Fibroblast of lung (primary cell): Measurements from ENCODE around the gene CACNG7. TPM values are rescaled to one million over a fixed set of nuclear protein-coding genes. Genes with fewer than 3 reads are reported as not detected.
A peak's percentile ranks its signal among the peaks of the same experiment; 100 is the strongest.

Experiments
- DNase-seq, 2 donors: peaks; one replicate each; pipeline versions ENCODE4 v3.0.0 to v3.0.0-alpha.2; 2010; ENCODE audit warnings: low read depth in 2 of 2
- H2AFZ ChIP-seq: 2 replicates; pipeline ENCODE4 v1.5.1; 2012; ENCODE audit warnings: low read length, control low read depth, inconsistent platforms
- H3K27ac ChIP-seq: 2 replicates; pipeline ENCODE4 v1.5.1; 2011; ENCODE audit warnings: low read length, control low read depth; ENCODE audit not compliant: insufficient read depth
- H3K27me3 ChIP-seq: 2 replicates; pipeline ENCODE4 v1.5.1; 2011; ENCODE audit warnings: mild to moderate bottlenecking, low read length; ENCODE audit not compliant: control insufficient read depth, insufficient read depth
- H3K36me3 ChIP-seq: 2 replicates; pipeline ENCODE4 v1.5.1; 2011; ENCODE audit warnings: low read length; ENCODE audit not compliant: control insufficient read depth, insufficient read depth
- H3K4me1 ChIP-seq: 2 replicates; pipeline ENCODE4 v1.5.1; 2011; ENCODE audit warnings: low read length; ENCODE audit not compliant: control insufficient read depth, insufficient read depth; ENCODE audit errors: extremely low read depth
- H3K4me2 ChIP-seq: 2 replicates; pipeline ENCODE4 v1.5.1; 2011; ENCODE audit warnings: low read length, control low read depth; ENCODE audit not compliant: insufficient read depth; ENCODE audit errors: extremely low read depth
- H3K4me3 ChIP-seq, 4 experiments: fragments of 200-600 bp in 1 of 4; sonication (generic) in 1 of 4; replicated peaks in 1 of 4; 2 replicates each; pipeline ENCODE4 v1.5.1; 2011 to 2016; ENCODE audit warnings: low read length in 4 of 4, low read depth in 3 of 4, mild to moderate bottlenecking in 3 of 4, control low read depth in 2 of 4, inconsistent platforms in 1 of 4, mixed read lengths in 1 of 4; ENCODE audit not compliant: insufficient read depth in 1 of 4; ENCODE audit errors: control extremely low read depth in 1 of 4
- H3K79me2 ChIP-seq: 2 replicates; pipeline ENCODE4 v1.5.1; 2012; ENCODE audit warnings: mild to moderate bottlenecking, low read length, inconsistent platforms; ENCODE audit not compliant: control insufficient read depth, insufficient read depth
- H3K9ac ChIP-seq: 2 replicates; pipeline ENCODE4 v1.5.1; 2011; ENCODE audit warnings: mild to moderate bottlenecking, low read length, control low read depth; ENCODE audit not compliant: insufficient read depth
- H3K9me3 ChIP-seq: 2 replicates; pipeline ENCODE4 v1.5.1; 2012; ENCODE audit warnings: low read depth, low read length; ENCODE audit not compliant: control insufficient read depth, insufficient read depth
- H4K20me1 ChIP-seq: 2 replicates; pipeline ENCODE4 v1.5.1; 2011; ENCODE audit warnings: low read length; ENCODE audit not compliant: control insufficient read depth, insufficient read depth; ENCODE audit errors: extremely low read depth
- EZH2 ChIP-seq: IDR thresholded peaks from 2 replicates; pipeline ENCODE4 v1.5.1; 2012; ENCODE audit warnings: low read length, control low read depth, mild to moderate bottlenecking; ENCODE audit errors: missing control alignments
- polyA plus RNA-seq, 2 donors: library from polyadenylated mRNA; depleted of rRNA in 1 of 2; stranded (reverse) in 1 of 2; unstranded in 1 of 2; fragments of >200 nt; gene quantifications; 2 replicates each; pipeline ENCODE4 v1.2.1, GENCODE V29; 2011 to 2012; ENCODE audit warnings: missing spikeins in 1 of 2
- total RNA-seq: library from RNA; depleted of rRNA; stranded (reverse); fragments of >200 nt; gene quantifications from 2 replicates; pipeline ENCODE4 v1.2.1, GENCODE V29; 2014
- TF ChIP-seq, protein P1 (sequence below), 2 donors: IDR thresholded peaks in 1 of 2; conservative IDR thresholded peaks in 1 of 2; 1 replicate in 1 of 2; 2 replicates in 1 of 2; pipeline ENCODE4 v1.5.1; 2011 to 2012; ENCODE audit warnings: low read length in 2 of 2, control low read depth in 1 of 2, inconsistent platforms in 1 of 2, low read depth in 1 of 2, mild to moderate bottlenecking in 1 of 2

Gene CACNG7
- total and polyA plus RNA-seq, 2 donors (not counting 1 experiment from before 2014, with no cell fraction given) = 0.17 to 0.68 TPM

GRCh38 chr19:53865918-53866864 is 42.9 kb upstream of the CACNG7 start:
- TF ChIP-seq, protein P1, sequence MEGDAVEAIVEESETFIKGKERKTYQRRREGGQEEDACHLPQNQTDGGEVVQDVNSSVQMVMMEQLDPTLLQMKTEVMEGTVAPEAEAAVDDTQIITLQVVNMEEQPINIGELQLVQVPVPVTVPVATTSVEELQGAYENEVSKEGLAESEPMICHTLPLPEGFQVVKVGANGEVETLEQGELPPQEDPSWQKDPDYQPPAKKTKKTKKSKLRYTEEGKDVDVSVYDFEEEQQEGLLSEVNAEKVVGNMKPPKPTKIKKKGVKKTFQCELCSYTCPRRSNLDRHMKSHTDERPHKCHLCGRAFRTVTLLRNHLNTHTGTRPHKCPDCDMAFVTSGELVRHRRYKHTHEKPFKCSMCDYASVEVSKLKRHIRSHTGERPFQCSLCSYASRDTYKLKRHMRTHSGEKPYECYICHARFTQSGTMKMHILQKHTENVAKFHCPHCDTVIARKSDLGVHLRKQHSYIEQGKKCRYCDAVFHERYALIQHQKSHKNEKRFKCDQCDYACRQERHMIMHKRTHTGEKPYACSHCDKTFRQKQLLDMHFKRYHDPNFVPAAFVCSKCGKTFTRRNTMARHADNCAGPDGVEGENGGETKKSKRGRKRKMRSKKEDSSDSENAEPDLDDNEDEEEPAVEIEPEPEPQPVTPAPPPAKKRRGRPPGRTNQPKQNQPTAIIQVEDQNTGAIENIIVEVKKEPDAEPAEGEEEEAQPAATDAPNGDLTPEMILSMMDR (conservative IDR thresholded peaks at IDR 0.05 in 1 of 2, IDR thresholded peaks at IDR 0.05 in 1 of 2; ENCODE audit: low read depth in 1 of 2, low read length in 2 of 2) = no peak
- no peak for TF ChIP-seq EZH2
- Histone ChIP-seq H3K27me3 (no peaks in the 10 kb centered on the region), H3K36me3 (peaks cover 3% of the 10 kb centered on the region), H3K9ac (peak overlapping the region; percentile 86), H3K4me2 (peak overlapping the region; percentile 93), H2AFZ (peak overlapping the region; percentile 42), H3K9me3 (no peaks in the 10 kb centered on the region), H3K4me3 (peak overlapping the region; percentile 37 to 60 (median 54)), H3K4me1 (peaks cover 7% of the 10 kb centered on the region), H3K27ac (peak overlapping the region; percentile 100), H3K79me2 (peaks cover 18% of the 10 kb centered on the region), H4K20me1 (no peaks in the 10 kb centered on the region)
- DNase-seq = peak; percentile 59 to 66

DNA sequence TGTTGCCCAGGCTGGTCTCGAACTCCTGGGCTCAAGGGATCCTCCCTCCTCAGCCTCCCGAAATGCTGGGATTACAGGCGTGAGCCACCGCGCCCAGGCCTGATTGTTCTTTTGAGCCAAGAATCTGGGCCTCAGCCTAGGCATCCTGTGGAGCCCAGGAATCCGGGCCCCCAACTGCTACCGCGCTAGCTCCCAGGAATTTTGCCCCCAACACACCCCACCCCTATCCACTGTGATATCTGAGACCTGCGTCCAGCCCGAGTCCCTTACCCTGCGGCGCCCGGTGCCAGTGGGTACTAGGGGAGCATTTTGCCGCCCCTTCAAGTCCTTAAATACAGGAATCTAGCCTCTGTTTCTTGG is 42.2 kb upstream of the CACNG7 start:
- Histone ChIP-seq H2AFZ (no peak overlapping the region), H3K4me1 (peaks cover 7% of the 10 kb centered on the region), H3K9me3 (no peaks in the 10 kb centered on the region), H3K79me2 (peaks cover 19% of the 10 kb centered on the region), H3K4me3 (peak overlapping the region; percentile 36 to 60 (median 54)), H3K27ac (peak overlapping the region; percentile 100), H3K4me2 (peak overlapping the region; percentile 93), H3K36me3 (peaks cover 3% of the 10 kb centered on the region), H3K9ac (peak overlapping the region; percentile 86), H4K20me1 (no peaks in the 10 kb centered on the region), H3K27me3 (no peaks in the 10 kb centered on the region)
- TF ChIP-seq, protein P1 (conservative IDR thresholded peaks at IDR 0.05 in 1 of 2, IDR thresholded peaks at IDR 0.05 in 1 of 2; ENCODE audit: low read depth in 1 of 2, low read length in 2 of 2) = no peak
- TF ChIP-seq EZH2 = no peak
- DNase-seq = peak in 1 of 2 donors; percentile 21

DNA sequence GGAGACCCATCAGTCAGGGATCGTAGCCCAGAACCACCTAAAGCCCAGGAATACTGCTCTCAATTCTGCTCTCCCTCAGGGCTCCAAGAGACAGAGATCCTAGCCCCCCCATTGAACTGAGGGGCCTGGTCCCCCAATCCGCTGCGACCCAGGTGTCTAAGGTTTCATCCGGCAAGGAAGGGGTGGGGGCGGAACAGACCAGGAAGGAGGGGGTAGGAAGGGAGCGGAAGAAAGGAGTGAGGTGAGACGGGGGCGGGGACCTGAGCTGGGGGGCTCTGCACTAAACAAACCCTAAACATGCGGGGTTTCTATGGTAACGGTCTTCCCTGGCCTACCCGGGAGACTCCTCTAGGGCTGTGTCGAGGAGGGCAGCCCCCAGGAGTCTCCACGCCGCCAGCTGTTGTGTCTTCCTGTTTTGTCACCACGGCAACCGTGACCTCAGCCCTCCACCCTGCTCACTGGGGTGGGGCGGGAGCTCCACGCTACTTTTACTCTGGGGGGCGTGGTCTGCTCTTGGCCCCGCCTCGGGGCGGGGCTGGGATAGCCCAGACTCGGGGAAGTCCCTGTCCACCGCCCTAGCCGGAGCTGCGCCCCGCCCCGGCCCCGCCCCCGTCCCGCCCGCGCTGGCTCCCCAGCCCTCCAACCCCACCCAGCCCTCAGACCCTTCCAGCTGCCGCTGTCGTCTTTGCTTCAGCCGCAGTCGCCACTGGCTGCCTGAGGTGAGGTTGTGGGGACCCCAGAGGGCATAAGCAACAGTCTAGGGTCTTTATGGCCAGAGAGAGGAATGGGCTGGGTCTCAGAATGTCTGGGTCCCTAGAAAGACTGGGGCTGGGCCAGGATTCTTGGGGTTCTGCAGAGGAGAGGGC is 41.6 kb upstream of the CACNG7 start, which contains the start of gene MYADM:
TSS of gene MYADM (plus strand) at position 659 of the 866 bp plus-strand sequence. CDS start 5,647 bp downstream, outside the sequence.
- no peak within 1 kb of the TSS for H2AFZ ChIP-seq
- H3K36me3 ChIP-seq = peaks cover 3% of the 10 kb centered on the region
- H3K4me2 ChIP-seq = peak within 1 kb of the TSS; percentile 93
- H3K27ac ChIP-seq = peak within 1 kb of the TSS; percentile 100
- peaks cover 19% of the 10 kb centered on the region for H3K79me2 ChIP-seq
- H3K4me1 ChIP-seq = peaks cover 7% of the 10 kb centered on the region
- H3K27me3 ChIP-seq = no peaks in the 10 kb centered on the region
- peak within 1 kb of the TSS; percentile 93 to 99 (median 96) for H3K4me3 ChIP-seq
- no peaks in the 10 kb centered on the region for H3K9me3 ChIP-seq
- DNase-seq = peak; percentile 97 to 98
- H3K9ac ChIP-seq = peak within 1 kb of the TSS; percentile 99
- H4K20me1 ChIP-seq = no peaks in the 10 kb centered on the region
- TF ChIP-seq, protein P1 (conservative IDR thresholded peaks at IDR 0.05 in 1 of 2, IDR thresholded peaks at IDR 0.05 in 1 of 2; ENCODE audit: low read depth in 1 of 2, low read length in 2 of 2) = no peak
- TF ChIP-seq EZH2 = no peak
